ENCODE measurements around the gene RHO.

DNA sequence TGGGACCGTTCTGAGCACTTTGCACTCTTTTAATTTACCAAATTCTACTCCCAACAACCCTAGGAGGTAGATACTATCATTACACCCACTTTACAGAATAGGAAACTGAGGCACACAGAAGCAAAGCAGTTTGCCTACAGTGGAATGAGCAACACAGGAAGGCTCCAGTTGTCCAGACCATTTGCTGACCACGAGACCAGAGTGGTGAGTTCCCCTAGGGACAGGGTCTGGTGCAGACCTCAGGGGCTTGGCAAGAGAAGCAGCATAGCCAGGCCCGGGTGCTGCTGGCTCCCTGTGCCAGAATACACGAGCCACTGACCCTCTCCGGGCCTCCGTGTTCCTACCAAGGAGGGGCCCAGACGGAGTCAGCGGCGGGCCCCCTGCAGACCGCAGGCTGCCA, 51.6 kb downstream of the RHO start:
- TF ChIP-seq FOXA1 (IDR thresholded peaks at IDR 0.05) = no peak
- TF ChIP-seq, protein P1, sequence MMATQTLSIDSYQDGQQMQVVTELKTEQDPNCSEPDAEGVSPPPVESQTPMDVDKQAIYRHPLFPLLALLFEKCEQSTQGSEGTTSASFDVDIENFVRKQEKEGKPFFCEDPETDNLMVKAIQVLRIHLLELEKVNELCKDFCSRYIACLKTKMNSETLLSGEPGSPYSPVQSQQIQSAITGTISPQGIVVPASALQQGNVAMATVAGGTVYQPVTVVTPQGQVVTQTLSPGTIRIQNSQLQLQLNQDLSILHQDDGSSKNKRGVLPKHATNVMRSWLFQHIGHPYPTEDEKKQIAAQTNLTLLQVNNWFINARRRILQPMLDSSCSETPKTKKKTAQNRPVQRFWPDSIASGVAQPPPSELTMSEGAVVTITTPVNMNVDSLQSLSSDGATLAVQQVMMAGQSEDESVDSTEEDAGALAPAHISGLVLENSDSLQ (IDR thresholded peaks at IDR 0.05) = no peak
- no peak for TF ChIP-seq L3MBTL2 (conservative IDR thresholded peaks at IDR 0.05)
- TF ChIP-seq SP1 (IDR thresholded peaks at IDR 0.05) = no peak
- no peak for TF ChIP-seq ZNF384 (IDR thresholded peaks at IDR 0.05)
- no peak for TF ChIP-seq ELF4 (IDR thresholded peaks at IDR 0.05)
- TF ChIP-seq FOXM1 (IDR thresholded peaks at IDR 0.05; ENCODE audit: borderline replicate concordance) = no peak
- no peak for TF ChIP-seq TARDBP (IDR thresholded peaks at IDR 0.05)
- no peak for TF ChIP-seq NFRKB (IDR thresholded peaks at IDR 0.05)
- no peak for TF ChIP-seq HDGF (IDR thresholded peaks at IDR 0.05; ENCODE audit: borderline replicate concordance)
